ENCODE data around the gene SMARCAL1. TPM values are rescaled to one million over a fixed set of nuclear protein-coding genes. Genes with fewer than 3 reads are reported as not detected.

SMARCAL1 gene
- total and polyA plus RNA-seq, 12 donors: 8.2 to 28.9 (median 21.1) TPM

DNA sequence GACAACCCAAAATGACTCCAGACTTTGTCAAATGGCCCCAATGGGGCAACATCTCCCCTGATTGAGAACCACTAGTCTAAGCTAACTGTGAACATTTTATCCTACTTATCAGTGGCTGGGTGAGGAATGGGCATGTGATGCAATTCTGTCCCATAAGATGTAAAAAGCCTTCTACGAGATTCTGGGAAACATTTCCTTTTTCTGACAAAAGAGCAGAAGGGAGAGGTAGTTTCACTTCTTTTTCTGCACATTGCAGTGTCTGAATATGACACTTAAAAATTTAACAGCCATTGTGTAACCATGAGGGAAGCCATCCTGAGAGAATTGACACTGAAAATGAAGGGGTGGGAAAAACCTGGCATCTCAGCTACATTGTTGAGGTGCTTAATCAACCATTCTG, 22.7 kb upstream of the SMARCAL1 start:
- no peak overlapping the region for H3K4me3 ChIP-seq
- no peaks in the 10 kb centered on the region for H3K4me1 ChIP-seq (replicated peaks in 1 of 2)
- TF ChIP-seq POLR2A (IDR thresholded peaks at IDR 0.05): no peak
- TF ChIP-seq, protein P1, sequence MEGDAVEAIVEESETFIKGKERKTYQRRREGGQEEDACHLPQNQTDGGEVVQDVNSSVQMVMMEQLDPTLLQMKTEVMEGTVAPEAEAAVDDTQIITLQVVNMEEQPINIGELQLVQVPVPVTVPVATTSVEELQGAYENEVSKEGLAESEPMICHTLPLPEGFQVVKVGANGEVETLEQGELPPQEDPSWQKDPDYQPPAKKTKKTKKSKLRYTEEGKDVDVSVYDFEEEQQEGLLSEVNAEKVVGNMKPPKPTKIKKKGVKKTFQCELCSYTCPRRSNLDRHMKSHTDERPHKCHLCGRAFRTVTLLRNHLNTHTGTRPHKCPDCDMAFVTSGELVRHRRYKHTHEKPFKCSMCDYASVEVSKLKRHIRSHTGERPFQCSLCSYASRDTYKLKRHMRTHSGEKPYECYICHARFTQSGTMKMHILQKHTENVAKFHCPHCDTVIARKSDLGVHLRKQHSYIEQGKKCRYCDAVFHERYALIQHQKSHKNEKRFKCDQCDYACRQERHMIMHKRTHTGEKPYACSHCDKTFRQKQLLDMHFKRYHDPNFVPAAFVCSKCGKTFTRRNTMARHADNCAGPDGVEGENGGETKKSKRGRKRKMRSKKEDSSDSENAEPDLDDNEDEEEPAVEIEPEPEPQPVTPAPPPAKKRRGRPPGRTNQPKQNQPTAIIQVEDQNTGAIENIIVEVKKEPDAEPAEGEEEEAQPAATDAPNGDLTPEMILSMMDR (IDR thresholded peaks at IDR 0.05): no peak
- no peaks in the 10 kb centered on the region for H3K36me3 ChIP-seq (replicated peaks in 1 of 2)
- DNase-seq: no peak
- intact Hi-C loops (cut with DNase I): no loop called here
- 42 to 69% (median 68%) methylated on average over 1 of the region's 1 CpG for WGBS, 4 donors
- no peaks in the 10 kb centered on the region for H3K9me3 ChIP-seq (replicated peaks in 1 of 3)
- no peak overlapping the region for H3K27ac ChIP-seq
- no peaks in the 10 kb centered on the region for H3K27me3 ChIP-seq

DNA sequence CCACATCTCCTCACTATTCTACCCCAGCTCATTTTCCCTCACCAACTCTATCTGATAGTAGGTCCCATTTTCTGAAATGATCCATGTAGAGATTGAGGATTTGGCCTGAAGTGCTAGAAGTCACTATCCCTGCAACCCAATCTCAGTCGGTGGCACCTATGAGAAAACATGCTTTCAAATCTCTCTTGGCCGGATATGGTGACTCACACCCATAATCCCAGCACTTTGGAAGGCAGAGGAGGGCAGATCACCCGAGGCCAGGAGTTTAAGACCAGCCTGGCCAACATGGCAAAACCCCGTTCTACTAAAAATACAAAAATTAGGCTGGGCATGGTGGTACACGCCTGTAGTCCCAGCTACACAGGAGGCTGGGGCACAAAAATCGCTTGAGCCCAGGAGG, 20.9 kb upstream of the SMARCAL1 start:
- TF ChIP-seq, protein P1 (IDR thresholded peaks at IDR 0.05): no peak
- TF ChIP-seq POLR2A (IDR thresholded peaks at IDR 0.05): no peak
- Histone ChIP-seq H3K4me3 (no peak overlapping the region), H3K9me3 (replicated peaks in 1 of 3) (no peaks in the 10 kb centered on the region), H3K27me3 (no peaks in the 10 kb centered on the region), H3K27ac (no peak overlapping the region), H3K36me3 (replicated peaks in 1 of 2) (no peaks in the 10 kb centered on the region), H3K4me1 (replicated peaks in 1 of 2) (no peaks in the 10 kb centered on the region)
- intact Hi-C loops (cut with DNase I): no loop called here
- no peak for DNase-seq
- 75 to 83% (median 79%) methylated on average over 6 of the region's 6 CpGs for WGBS, 4 donors

DNA sequence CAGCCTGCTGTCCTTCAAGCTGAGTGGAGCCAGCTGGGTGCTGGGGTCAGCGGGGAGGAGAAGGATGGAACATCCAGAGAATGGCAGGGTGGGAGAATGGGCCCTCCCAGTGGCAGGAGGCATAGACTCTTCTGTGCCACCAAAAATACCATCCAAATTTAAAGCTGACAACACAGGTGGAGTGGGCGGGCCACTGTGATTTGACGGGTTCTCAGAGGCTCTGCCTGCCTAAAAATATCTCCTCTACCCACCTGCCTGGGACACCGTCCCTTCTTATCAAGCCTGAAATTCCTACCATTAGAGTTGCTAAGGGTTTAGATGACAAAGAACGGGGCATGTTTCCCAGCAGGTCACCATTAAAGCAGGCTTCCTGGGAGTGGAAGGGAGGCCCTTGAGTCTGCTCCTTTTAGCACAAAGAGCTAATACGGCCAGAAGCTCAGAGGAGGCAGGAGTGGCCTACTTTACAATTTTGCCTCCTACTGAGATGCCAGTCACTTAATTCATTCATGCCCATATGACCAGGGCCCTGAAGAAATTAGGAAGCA, 20.2 kb upstream of the SMARCAL1 start:
- WGBS, 4 donors: 90 to 97% (median 92%) methylated on average over 6 of the region's 6 CpGs
- intact Hi-C loops (cut with DNase I): no loop called here

GRCh38 chr2:216392945-216393840, 19.1 kb upstream of the SMARCAL1 start:
- 75 to 80% (median 78%) methylated on average over 12 of the region's 12 CpGs for WGBS, 4 donors
- DNase-seq: no peak
- intact Hi-C loops (cut with DNase I): no loop called here
- no peak for TF ChIP-seq POLR2A (IDR thresholded peaks at IDR 0.05)
- TF ChIP-seq, protein P1 (IDR thresholded peaks at IDR 0.05): no peak
- H3K4me1 ChIP-seq (replicated peaks in 1 of 2): no peaks in the 10 kb centered on the region
- H3K27ac ChIP-seq: no peak overlapping the region
- H3K27me3 ChIP-seq: no peaks in the 10 kb centered on the region
- H3K36me3 ChIP-seq (replicated peaks in 1 of 2): no peaks in the 10 kb centered on the region
- H3K9me3 ChIP-seq (replicated peaks in 1 of 3): no peaks in the 10 kb centered on the region
- no peak overlapping the region for H3K4me3 ChIP-seq

More for the DNA sequence above, 20.2 kb upstream of the SMARCAL1 start:
- no peak for DNase-seq
- no peaks in the 10 kb centered on the region for H3K36me3 ChIP-seq (replicated peaks in 1 of 2)
- H3K4me1 ChIP-seq (replicated peaks in 1 of 2): no peaks in the 10 kb centered on the region
- no peaks in the 10 kb centered on the region for H3K27me3 ChIP-seq
- no peak overlapping the region for H3K4me3 ChIP-seq
- no peaks in the 10 kb centered on the region for H3K9me3 ChIP-seq (replicated peaks in 1 of 3)
- no peak overlapping the region for H3K27ac ChIP-seq
- TF ChIP-seq, protein P1 (IDR thresholded peaks at IDR 0.05): no peak
- no peak for TF ChIP-seq POLR2A (IDR thresholded peaks at IDR 0.05)
